ENCODE measurements around the gene AP2A1.

AP2A1 gene

DNA sequence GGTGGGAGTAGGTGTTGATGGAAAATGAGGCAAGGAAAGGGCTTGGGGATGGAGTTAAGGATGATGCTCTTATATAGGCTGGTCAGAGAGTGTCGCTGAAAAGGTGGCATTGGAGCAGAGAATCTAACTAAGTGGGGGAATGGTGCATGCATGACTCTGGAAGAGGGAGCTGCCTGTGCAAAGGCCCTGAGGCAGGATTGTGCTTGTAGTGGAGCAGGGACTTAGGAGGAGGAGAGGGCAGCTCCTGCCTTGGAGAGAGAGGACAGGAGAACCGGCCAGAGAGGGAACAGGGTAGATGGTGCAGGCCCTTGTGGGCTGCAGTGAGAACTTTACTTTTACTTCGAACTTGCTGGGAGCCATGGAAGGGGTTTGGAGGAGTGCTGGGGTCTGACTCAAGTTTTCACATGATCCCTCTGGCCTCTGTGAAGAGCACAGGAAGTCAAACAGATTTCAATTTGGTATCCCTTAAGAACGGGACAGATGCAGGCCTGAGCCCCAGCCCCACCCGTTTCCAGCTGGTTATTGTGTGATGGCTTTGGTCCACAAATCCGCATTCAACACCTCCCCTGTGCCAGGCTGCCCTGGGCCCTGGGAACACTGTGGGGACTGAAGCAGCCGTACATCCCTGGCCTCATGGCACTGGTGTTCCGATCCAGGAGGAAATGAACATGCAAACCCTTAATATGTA lies 7.0 kb downstream of the AP2A1 start:
- Histone ChIP-seq H3K27me3 (ENCODE audit: low read depth, low read length) (no peaks in the 10 kb centered on the region), H3K9ac (ENCODE audit: low read length) (no peak overlapping the region), H3K36me3 (replicated peaks; ENCODE audit: low read depth, low read length) (no peaks in the 10 kb centered on the region), H3K9me3 (ENCODE audit: insufficient read depth, low read length) (no peaks in the 10 kb centered on the region), H3K4me3 (ENCODE audit: low read length) (no peak overlapping the region), H3K4me2 (ENCODE audit: low read length) (no peak overlapping the region), H3K79me2 (ENCODE audit: low read length) (peaks cover 19% of the 10 kb centered on the region; the same call in 1 of the 2 replicates), H2AFZ (ENCODE audit: low read depth, low read length) (no peak overlapping the region), H3K4me1 (ENCODE audit: low read length) (no peaks in the 10 kb centered on the region), H3K27ac (ENCODE audit: low read length) (no peak overlapping the region), H4K20me1 (ENCODE audit: insufficient read depth, low read length) (peaks cover 3% of the 10 kb centered on the region; the same call in 1 of the 2 replicates)
- TF ChIP-seq EZH2phosphoT487 (IDR thresholded peaks at IDR 0.05; ENCODE audit: low read depth) = no peak
- no peak for TF ChIP-seq CTCF (IDR thresholded peaks at IDR 0.05; ENCODE audit: low read depth, low read length)

- Histone ChIP-seq H3K4me3 (ENCODE audit: low read length) (no peak overlapping the region), H3K9me3 (ENCODE audit: insufficient read depth, low read length) (no peaks in the 10 kb centered on the region), H3K27me3 (ENCODE audit: low read depth, low read length) (no peaks in the 10 kb centered on the region), H3K9ac (ENCODE audit: low read length) (no peak overlapping the region), H3K4me2 (ENCODE audit: low read length) (no peak overlapping the region), H3K79me2 (ENCODE audit: low read length) (peaks cover 12% of the 10 kb centered on the region; the same call in 1 of the 2 replicates), H3K36me3 (replicated peaks; ENCODE audit: low read depth, low read length) (no peaks in the 10 kb centered on the region), H2AFZ (ENCODE audit: low read depth, low read length) (no peak overlapping the region), H3K4me1 (ENCODE audit: low read length) (peaks cover 6% of the 10 kb centered on the region), H3K27ac (ENCODE audit: low read length) (no peak overlapping the region), H4K20me1 (ENCODE audit: insufficient read depth, low read length) (peaks cover 3% of the 10 kb centered on the region; the same call in 1 of the 2 replicates)
- no peak for TF ChIP-seq CTCF (IDR thresholded peaks at IDR 0.05; ENCODE audit: low read depth, low read length)
- TF ChIP-seq EZH2phosphoT487 (IDR thresholded peaks at IDR 0.05; ENCODE audit: low read depth) = no peak
These were observed 8.2 kb downstream of the AP2A1 start for GRCh38 chr19:49774969-49775368.

- TF ChIP-seq EZH2phosphoT487 (IDR thresholded peaks at IDR 0.05; ENCODE audit: low read depth) = no peak
- TF ChIP-seq CTCF (IDR thresholded peaks at IDR 0.05; ENCODE audit: low read depth, low read length) = no peak
- Histone ChIP-seq H4K20me1 (ENCODE audit: insufficient read depth, low read length) (peaks cover 3% of the 10 kb centered on the region; the same call in 1 of the 2 replicates), H3K9ac (ENCODE audit: low read length) (no peak overlapping the region)
These were observed 9.1 kb downstream of the AP2A1 start for GRCh38 chr19:49775742-49776370.

DNA sequence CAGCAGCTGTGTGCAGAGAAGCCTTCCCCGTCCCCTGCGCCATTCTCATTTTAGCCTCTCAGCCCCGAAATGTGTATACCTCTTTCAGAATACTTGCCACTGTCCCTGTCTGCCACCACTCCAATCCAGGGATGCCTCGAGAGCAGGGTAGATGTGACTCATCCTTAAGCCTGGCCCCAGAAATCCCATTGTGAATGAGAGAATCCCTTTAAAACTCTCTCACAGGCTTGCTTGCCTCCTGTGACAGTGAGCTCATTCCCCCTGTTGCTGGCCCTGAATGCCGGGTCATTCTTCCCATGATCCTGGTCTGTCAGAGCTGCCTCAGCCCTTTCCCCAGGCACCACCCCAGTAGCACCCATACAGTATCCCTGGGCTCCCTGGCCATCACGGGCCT lies 9.6 kb downstream of the AP2A1 start:
- H3K79me2 ChIP-seq (ENCODE audit: low read length) = peaks cover 7% of the 10 kb centered on the region; the same call in 1 of the 2 replicates
- peaks cover 3% of the 10 kb centered on the region; the same call in 1 of the 2 replicates for H4K20me1 ChIP-seq (ENCODE audit: insufficient read depth, low read length)
- no peak overlapping the region for H2AFZ ChIP-seq (ENCODE audit: low read depth, low read length)
- no peaks in the 10 kb centered on the region for H3K36me3 ChIP-seq (replicated peaks; ENCODE audit: low read depth, low read length)
- no peak overlapping the region for H3K9ac ChIP-seq (ENCODE audit: low read length)
- no peak overlapping the region for H3K4me2 ChIP-seq (ENCODE audit: low read length)
- no peak for TF ChIP-seq CTCF (IDR thresholded peaks at IDR 0.05; ENCODE audit: low read depth, low read length)
- TF ChIP-seq EZH2phosphoT487 (IDR thresholded peaks at IDR 0.05; ENCODE audit: low read depth) = no peak
- peaks cover 16% of the 10 kb centered on the region for H3K4me1 ChIP-seq (ENCODE audit: low read length)
- no peak overlapping the region for H3K27ac ChIP-seq (ENCODE audit: low read length)
- H3K9me3 ChIP-seq (ENCODE audit: insufficient read depth, low read length) = no peaks in the 10 kb centered on the region
- H3K27me3 ChIP-seq (ENCODE audit: low read depth, low read length) = no peaks in the 10 kb centered on the region
- no peak overlapping the region for H3K4me3 ChIP-seq (ENCODE audit: low read length)

More at GRCh38 chr19:49775742-49776370, 9.1 kb downstream of the AP2A1 start:
- H3K4me1 ChIP-seq (ENCODE audit: low read length) = peaks cover 15% of the 10 kb centered on the region
- no peaks in the 10 kb centered on the region for H3K9me3 ChIP-seq (ENCODE audit: insufficient read depth, low read length)
- no peaks in the 10 kb centered on the region for H3K27me3 ChIP-seq (ENCODE audit: low read depth, low read length)
- H3K36me3 ChIP-seq (replicated peaks; ENCODE audit: low read depth, low read length) = no peaks in the 10 kb centered on the region
- no peak overlapping the region for H3K4me2 ChIP-seq (ENCODE audit: low read length)
- no peak overlapping the region for H3K27ac ChIP-seq (ENCODE audit: low read length)
- peaks cover 7% of the 10 kb centered on the region; the same call in 1 of the 2 replicates for H3K79me2 ChIP-seq (ENCODE audit: low read length)
- H3K4me3 ChIP-seq (ENCODE audit: low read length) = no peak overlapping the region
- H2AFZ ChIP-seq (ENCODE audit: low read depth, low read length) = no peak overlapping the region
